Medulla oblongata (tissue), 1 donor: ENCODE data around the gene PLXNB2.

ENCODE experiments used
- DNase-seq: peaks from one replicate; pipeline ENCODE4 v3.0.0-alpha.2; 2015; ENCODE audit errors: extremely low spot score

The PLXNB2 gene

GRCh38 chr22:50232481-50233151, 74.8 kb downstream of the PLXNB2 start:
- no peak for DNase-seq

GRCh38 chr22:50229370-50229769, 78.1 kb downstream of the PLXNB2 start:
- DNase-seq, result no peak

DNA sequence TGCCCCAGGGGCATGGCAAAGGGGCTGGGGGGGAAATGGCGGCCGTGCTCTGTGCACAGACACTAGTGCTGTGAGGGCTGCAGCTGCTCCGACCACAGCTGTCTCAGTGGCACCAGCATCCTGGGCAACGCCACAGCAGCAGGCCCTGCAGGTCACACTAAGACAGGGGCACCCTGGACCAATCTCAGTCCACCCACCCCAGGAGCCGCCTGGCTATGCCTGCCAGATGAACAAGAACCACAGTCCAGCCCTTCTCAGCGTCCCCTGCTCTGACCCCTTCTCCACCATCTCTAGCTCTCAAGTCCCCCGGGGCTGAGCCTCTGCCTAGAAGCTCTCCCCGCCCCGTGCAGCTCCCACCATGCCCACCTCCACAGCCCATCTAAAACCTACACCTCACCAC, 79.1 kb downstream of the PLXNB2 start:
- no peak for DNase-seq

DNA sequence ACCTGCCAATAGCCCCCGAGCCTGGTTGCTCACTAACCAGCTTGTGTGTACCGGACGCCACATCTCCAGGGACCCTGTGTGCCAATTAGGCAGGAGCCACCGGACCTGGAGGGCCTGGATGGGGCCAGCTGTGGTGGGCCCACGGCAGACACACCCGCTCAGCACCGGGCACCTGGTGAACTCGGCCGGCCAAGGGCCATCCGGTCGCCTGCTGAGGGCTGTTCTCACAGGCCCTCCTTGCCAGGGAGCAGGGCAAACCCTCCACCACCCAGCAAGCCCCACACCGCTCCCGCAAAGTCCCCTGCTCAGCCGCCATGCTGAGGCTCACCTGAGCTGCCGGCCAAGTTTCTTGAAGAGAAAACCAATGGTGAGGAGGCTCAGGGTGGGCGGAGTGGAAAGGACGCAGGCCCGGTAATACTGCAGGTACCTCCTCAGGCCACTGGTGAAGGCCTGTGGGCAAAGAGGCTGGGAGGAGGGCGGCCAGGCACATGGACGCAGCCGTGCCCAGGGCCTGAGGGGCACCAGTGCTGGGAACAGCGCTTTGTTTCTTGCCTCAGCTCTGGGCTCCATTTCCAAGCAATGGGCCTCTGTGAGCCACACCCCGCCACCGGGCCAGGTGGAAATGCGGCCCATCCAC, 79.7 kb downstream of the PLXNB2 start:
- no peak for DNase-seq

- DNase-seq, result no peak
Observed at GRCh38 chr22:50226875-50227165, 80.6 kb downstream of the PLXNB2 start.

- DNase-seq, result no peak
Observed at GRCh38 chr22:50226063-50226874, 81.2 kb downstream of the PLXNB2 start.

DNA sequence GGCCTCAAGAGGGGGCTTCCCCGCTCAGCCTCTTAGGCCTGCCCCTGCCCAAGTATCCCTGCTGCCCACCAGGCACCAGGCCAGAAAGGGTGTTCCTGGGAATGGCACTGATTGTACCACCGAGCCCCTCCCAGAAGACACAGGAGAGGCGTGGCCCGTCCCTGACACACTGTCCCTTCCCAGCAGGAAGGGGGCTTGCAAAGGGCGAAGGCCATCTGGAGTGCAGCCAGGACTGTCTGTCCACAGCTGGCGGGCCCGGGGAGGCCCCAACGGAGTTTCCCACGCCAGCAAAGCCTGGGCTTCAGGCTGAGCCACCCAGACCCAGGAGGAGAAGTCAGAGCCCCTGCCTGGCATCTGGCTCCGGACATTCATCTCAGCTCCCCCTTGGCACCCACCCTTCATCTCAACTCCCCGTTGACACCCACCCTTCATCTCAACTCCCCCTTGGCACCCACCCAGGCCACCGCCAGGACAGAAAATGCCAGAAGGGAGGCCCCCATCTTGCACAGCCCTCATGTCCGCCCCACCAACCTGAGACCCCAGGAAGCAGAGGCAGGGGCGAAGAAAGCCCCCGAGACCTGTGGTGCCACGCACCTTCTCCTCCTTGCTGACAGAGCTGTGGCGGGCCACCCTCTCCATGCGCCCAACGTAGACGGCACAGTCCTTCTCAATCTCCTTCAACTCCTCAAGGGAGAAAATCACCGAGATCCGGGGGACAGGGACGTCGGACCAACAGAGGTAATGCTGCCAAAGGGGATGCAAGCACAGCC, 82.1 kb downstream of the PLXNB2 start:
- no peak for DNase-seq
